BE2C (cell line): ENCODE results near the gene TRABD2B.

Source experiments
- DNase-seq: peaks from one replicate; pipeline ENCODE4 v3.0.0-alpha.2; 2020
- H3K27me3 ChIP-seq: fragments of 250-450 bp; sonication (Bioruptor Pico); 2 replicates; pipeline ENCODE4 v1.5.1; 2020; ENCODE audit warnings: mild to moderate bottlenecking
- H3K36me3 ChIP-seq: fragments of 250-450 bp; sonication (Bioruptor Pico); 2 replicates; pipeline ENCODE4 v1.5.1; 2020; ENCODE audit warnings: mild to moderate bottlenecking
- H3K4me1 ChIP-seq: fragments of 250-450 bp; sonication (Bioruptor Pico); 2 replicates; pipeline ENCODE4 v1.5.1; 2020
- H3K4me3 ChIP-seq: 2 replicates; pipeline ENCODE4 v1.5.1; 2011; ENCODE audit warnings: low read depth, low read length
- H3K9me3 ChIP-seq: fragments of 250-450 bp; sonication (Bioruptor Pico); 2 replicates; pipeline ENCODE4 v1.5.1; 2020
- TF ChIP-seq, protein P1 (sequence below): IDR thresholded peaks from 2 replicates; pipeline ENCODE4 v1.5.1; 2012; ENCODE audit warnings: mild to moderate bottlenecking, low read depth, low read length

TRABD2B gene

DNA sequence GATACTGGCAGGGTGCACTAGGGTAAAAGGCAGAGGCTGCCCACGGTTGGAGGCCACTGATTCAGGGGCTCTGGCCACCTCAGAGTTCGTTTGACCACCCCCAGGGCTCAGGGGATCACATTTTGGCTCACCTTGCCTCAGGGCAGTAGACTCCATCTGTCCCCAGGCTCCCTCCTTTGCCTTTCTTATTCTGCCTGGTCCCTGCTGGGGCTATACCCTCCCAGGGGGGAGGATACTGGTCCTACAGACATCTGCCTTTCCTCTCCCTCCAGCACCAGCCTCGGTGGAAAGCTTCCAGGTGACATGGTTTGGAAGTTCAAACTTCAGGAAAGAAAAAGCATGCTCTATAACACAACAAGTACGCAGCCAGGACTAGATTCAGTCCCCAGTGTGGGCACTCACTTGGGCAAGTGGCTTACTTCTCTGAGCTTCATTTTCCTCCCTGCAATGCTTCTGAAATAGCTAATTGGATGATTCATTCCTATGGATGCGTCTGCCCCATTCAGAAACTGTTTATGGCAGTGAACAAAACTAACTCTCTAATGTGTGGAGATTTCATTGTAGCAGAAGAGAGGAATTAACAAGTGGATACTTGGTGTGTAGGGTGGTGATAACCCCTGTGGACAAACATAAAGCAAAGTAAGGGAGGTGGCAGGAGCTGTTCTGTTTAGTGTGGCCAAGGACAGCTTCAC, 154.8 kb downstream of the TRABD2B start:
- TF ChIP-seq, protein P1, sequence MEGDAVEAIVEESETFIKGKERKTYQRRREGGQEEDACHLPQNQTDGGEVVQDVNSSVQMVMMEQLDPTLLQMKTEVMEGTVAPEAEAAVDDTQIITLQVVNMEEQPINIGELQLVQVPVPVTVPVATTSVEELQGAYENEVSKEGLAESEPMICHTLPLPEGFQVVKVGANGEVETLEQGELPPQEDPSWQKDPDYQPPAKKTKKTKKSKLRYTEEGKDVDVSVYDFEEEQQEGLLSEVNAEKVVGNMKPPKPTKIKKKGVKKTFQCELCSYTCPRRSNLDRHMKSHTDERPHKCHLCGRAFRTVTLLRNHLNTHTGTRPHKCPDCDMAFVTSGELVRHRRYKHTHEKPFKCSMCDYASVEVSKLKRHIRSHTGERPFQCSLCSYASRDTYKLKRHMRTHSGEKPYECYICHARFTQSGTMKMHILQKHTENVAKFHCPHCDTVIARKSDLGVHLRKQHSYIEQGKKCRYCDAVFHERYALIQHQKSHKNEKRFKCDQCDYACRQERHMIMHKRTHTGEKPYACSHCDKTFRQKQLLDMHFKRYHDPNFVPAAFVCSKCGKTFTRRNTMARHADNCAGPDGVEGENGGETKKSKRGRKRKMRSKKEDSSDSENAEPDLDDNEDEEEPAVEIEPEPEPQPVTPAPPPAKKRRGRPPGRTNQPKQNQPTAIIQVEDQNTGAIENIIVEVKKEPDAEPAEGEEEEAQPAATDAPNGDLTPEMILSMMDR, result no peak
- Histone ChIP-seq H3K27me3 (no peaks in the 10 kb centered on the region), H3K4me3 (no peak overlapping the region), H3K36me3 (no peaks in the 10 kb centered on the region), H3K4me1 (no peaks in the 10 kb centered on the region; the same call in 1 of the 2 replicates), H3K9me3 (no peaks in the 10 kb centered on the region)
- DNase-seq, result no peak

GRCh38 chr1:47841356-47841755, 155.8 kb downstream of the TRABD2B start:
- Histone ChIP-seq H3K27me3 (no peaks in the 10 kb centered on the region), H3K4me1 (no peaks in the 10 kb centered on the region; the same call in 1 of the 2 replicates), H3K9me3 (no peaks in the 10 kb centered on the region), H3K36me3 (no peaks in the 10 kb centered on the region), H3K4me3 (no peak overlapping the region)
- no peak for DNase-seq
- TF ChIP-seq, protein P1, result no peak

DNA sequence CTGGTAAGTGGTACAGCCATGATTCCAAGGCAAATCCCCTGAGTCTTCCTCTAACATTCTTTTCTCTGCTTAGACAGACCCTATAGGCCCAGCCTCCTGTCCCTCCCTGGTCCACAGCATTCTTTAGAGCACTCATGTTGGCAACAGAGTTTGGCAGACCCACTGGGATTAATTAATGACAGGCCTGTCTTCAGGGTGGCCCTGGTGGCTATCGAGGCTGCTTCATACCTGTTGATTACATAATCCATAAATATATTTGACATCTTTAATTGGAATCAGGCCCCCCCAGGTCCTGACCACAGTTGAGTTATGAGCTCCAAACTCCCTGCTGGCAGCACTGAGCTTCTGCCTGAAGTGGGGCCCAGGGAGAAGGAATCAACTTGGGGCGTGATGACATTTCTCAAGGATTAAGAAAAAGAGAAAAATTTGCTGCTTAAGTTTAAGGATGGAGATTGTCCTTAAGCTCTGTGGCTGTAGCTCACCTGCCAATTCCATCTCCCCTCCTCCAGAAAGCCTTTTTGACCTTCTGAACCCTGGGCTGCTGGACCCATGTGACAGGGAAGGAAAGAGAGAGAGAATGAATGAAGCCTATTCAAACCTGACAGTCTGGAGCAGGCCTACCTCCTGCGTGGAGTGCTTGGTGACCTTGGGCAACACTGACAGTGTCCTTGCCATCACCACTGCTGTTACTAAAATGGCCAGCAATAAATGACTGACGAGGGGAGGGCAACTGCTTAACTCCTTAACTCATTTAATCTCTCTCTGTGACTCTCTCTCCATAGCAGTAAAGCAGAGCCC, 156.6 kb downstream of the TRABD2B start:
- Histone ChIP-seq H3K9me3 (no peaks in the 10 kb centered on the region), H3K4me3 (no peak overlapping the region), H3K4me1 (no peaks in the 10 kb centered on the region; the same call in 1 of the 2 replicates), H3K36me3 (no peaks in the 10 kb centered on the region), H3K27me3 (no peaks in the 10 kb centered on the region)
- TF ChIP-seq, protein P1, result no peak
- DNase-seq, result no peak

DNA sequence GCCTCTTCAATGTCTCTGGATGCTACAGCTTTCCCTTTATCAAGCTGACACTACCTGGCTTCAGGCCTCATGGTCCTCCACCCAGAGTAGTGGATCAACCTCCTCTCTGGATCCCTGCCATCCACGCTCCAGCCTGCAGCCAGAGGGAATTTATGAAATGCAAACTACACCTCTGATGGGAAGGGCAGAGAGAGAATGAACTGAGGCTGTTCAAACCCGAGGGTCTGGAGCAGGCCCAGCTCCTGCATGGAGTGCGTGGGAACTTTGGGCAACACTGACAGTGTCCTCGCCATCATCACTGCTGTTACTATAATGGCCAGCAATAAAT, 157.8 kb downstream of the TRABD2B start:
- Histone ChIP-seq H3K9me3 (no peaks in the 10 kb centered on the region), H3K27me3 (no peaks in the 10 kb centered on the region), H3K36me3 (no peaks in the 10 kb centered on the region), H3K4me1 (no peaks in the 10 kb centered on the region; the same call in 1 of the 2 replicates), H3K4me3 (no peak overlapping the region)
- DNase-seq, result no peak
- TF ChIP-seq, protein P1, result no peak

- DNase-seq, result no peak
- no peak overlapping the region for H3K4me3 ChIP-seq
- no peaks in the 10 kb centered on the region for H3K9me3 ChIP-seq
- no peaks in the 10 kb centered on the region for H3K27me3 ChIP-seq
- H3K4me1 ChIP-seq, result no peaks in the 10 kb centered on the region; the same call in 1 of the 2 replicates
- TF ChIP-seq, protein P1, result no peak
- no peaks in the 10 kb centered on the region for H3K36me3 ChIP-seq
Observed at GRCh38 chr1:47838562-47839432, 158.4 kb downstream of the TRABD2B start.
